ENCODE data around the gene LY86.

LY86 gene

GRCh38 chr6:6583836-6584235 lies 4.7 kb upstream of the LY86 start:
- H3K4me3 ChIP-seq (ENCODE audit: low read depth, low read length) = peak overlapping the region; percentile 26; the same call in 1 of the 2 replicates
- TF ChIP-seq CTCF (IDR thresholded peaks at IDR 0.05; ENCODE audit: low read depth, low read length, missing control alignments) = no peak
- DNase-seq (ENCODE audit: low read depth) = peak; percentile 81

- peak overlapping the region; percentile 40 for H3K4me3 ChIP-seq (ENCODE audit: low read depth, low read length)
- TF ChIP-seq CTCF (IDR thresholded peaks at IDR 0.05; ENCODE audit: low read depth, low read length, missing control alignments) = peak; percentile 60
- DNase-seq (ENCODE audit: low read depth) = no peak
These were observed 4.1 kb upstream of the LY86 start for GRCh38 chr6:6584310-6585002.

GRCh38 chr6:6585003-6585311 lies 3.6 kb upstream of the LY86 start:
- DNase-seq (ENCODE audit: low read depth) = no peak
- H3K4me3 ChIP-seq (ENCODE audit: low read depth, low read length) = peak overlapping the region; percentile 40
- no peak for TF ChIP-seq CTCF (IDR thresholded peaks at IDR 0.05; ENCODE audit: low read depth, low read length, missing control alignments)

- no peak for TF ChIP-seq CTCF (IDR thresholded peaks at IDR 0.05; ENCODE audit: low read depth, low read length, missing control alignments)
- peak overlapping the region; percentile 57 for H3K4me3 ChIP-seq (ENCODE audit: low read depth, low read length)
- DNase-seq (ENCODE audit: low read depth) = no peak
These were observed 2.4 kb upstream of the LY86 start for GRCh38 chr6:6586167-6586566.

- H3K4me3 ChIP-seq (ENCODE audit: low read depth, low read length) = peak overlapping the region; percentile 57
- peak; percentile 93 for DNase-seq (ENCODE audit: low read depth)
- no peak for TF ChIP-seq CTCF (IDR thresholded peaks at IDR 0.05; ENCODE audit: low read depth, low read length, missing control alignments)
These were observed 1.6 kb upstream of the LY86 start for GRCh38 chr6:6586671-6587526.

GRCh38 chr6:6587696-6588063 lies 840 bp upstream of the LY86 start:
- peak overlapping the region; percentile 60; the same call in 1 of the 2 replicates for H3K4me3 ChIP-seq (ENCODE audit: low read depth, low read length)
- DNase-seq (ENCODE audit: low read depth) = no peak
- no peak for TF ChIP-seq CTCF (IDR thresholded peaks at IDR 0.05; ENCODE audit: low read depth, low read length, missing control alignments)
